Measurements from ENCODE around the gene NOB1.

DNA sequence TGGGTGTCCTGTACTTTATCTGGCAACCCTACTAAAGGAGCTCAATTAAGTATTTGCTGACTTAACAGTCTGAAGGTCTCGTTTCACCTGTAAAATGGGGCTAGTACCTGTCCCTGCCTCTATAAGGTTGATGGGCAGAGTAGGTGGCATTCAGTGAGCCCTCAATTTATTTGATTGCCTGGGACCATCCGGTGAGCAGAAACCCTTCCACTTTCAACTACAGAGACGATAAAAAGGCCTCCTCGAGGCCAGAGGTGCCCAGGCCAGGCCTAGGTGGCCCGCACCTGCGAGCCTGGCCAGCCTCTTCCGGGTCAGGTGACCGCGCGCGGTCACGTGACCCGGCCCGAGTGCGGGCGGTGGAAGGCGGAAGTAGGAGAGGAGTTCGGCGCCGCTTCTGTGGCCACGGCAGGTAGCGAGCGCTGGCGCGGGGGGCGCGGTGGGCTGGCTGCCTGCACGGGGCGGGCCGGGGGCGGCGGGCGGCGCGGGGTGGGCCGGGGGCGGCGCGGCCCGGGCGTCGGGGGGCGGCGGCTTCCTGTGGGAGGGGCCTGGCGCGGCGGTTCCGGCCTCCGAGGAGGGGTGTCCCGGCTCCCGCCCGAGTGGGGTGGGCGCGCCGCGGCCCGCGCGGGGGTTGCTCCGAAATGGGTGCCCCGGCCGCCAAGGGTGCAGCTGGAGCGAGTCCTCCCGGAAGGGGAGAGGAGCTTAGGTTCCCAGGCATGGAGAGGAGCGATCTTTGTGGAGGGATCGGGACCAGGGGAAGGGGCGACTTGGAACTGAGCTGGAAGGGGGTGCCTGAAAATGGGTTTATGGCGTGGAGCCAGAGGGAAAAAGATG is 7.5 kb upstream of the NOB1 start, which contains the start of gene WWP2:
- TF ChIP-seq, protein P1, sequence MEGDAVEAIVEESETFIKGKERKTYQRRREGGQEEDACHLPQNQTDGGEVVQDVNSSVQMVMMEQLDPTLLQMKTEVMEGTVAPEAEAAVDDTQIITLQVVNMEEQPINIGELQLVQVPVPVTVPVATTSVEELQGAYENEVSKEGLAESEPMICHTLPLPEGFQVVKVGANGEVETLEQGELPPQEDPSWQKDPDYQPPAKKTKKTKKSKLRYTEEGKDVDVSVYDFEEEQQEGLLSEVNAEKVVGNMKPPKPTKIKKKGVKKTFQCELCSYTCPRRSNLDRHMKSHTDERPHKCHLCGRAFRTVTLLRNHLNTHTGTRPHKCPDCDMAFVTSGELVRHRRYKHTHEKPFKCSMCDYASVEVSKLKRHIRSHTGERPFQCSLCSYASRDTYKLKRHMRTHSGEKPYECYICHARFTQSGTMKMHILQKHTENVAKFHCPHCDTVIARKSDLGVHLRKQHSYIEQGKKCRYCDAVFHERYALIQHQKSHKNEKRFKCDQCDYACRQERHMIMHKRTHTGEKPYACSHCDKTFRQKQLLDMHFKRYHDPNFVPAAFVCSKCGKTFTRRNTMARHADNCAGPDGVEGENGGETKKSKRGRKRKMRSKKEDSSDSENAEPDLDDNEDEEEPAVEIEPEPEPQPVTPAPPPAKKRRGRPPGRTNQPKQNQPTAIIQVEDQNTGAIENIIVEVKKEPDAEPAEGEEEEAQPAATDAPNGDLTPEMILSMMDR (IDR thresholded peaks at IDR 0.05; ENCODE audit: borderline replicate concordance, extremely low read depth, low read length, poor library complexity, severe bottlenecking) = no peak
- TF ChIP-seq EZH2 (IDR thresholded peaks at IDR 0.05; ENCODE audit: borderline replicate concordance, low read depth, low read length, severe bottlenecking) = no peak
